HEK293 (cell line): Measurements from ENCODE around the gene PLEK2.

Experiments
- ATF2 ChIP-seq: fragments of 450-650 bp; formaldehyde crosslinking; IDR thresholded peaks from 2 replicates; pipeline ENCODE4 v1.5.1; 2016; ENCODE audit warnings: missing biosample characterization, missing genetic modification characterization, low read depth
- ZNF274 ChIP-seq, 2 experiments: fragments of 200-500 bp in 1 of 2; fragments of 450-650 bp in 1 of 2; sonication (Bioruptor generic) in 1 of 2; formaldehyde crosslinking in 1 of 2; IDR thresholded peaks; 2 replicates each; pipeline versions ENCODE4 v1.5.1 to v1.6.1; 2014 to 2016; ENCODE audit warnings: borderline replicate concordance in 1 of 2, inconsistent platforms in 1 of 2, low read length in 1 of 2, missing biosample characterization in 1 of 2, missing genetic modification characterization in 1 of 2
- ZNF350 ChIP-seq: fragments of 450-650 bp; formaldehyde crosslinking; IDR thresholded peaks from 2 replicates; pipeline ENCODE4 v1.5.0; 2017; ENCODE audit warnings: missing biosample characterization, mild to moderate bottlenecking, missing genetic modification characterization

- no peak for TF ChIP-seq ZNF350
- no peak for TF ChIP-seq ZNF274 (IDR thresholded peaks at IDR 0.05; ENCODE audit: low read length)
- no peak for TF ChIP-seq ZNF274 (tag by site-specific recombination; IDR thresholded peaks at IDR 0.05; ENCODE audit: borderline replicate concordance)
- no peak for TF ChIP-seq ATF2
Measured at GRCh38 chr14:67426983-67427606, 15.1 kb upstream of the PLEK2 start.
